HG02973 (cell line): ENCODE results near the gene NBPF26.
"Not testable (repeated sequence)": the region's sequence is repeated elsewhere in the genome, so short reads cannot be mapped to it uniquely, and the experiment has no call there.

Source experiments
- ATAC-seq: cut with Tn5 transposase; IDR thresholded peaks from one replicate; pipeline ENCODE4 v1.9.1; 2021; ENCODE audit warnings: moderate library complexity; ENCODE audit not compliant: unreplicated experiment

Gene NBPF26

GRCh38 chr1:120723715-120724402 lies at the start of gene NBPF26:
NBPF26 (plus strand) TSS chr1:120723945.
- ATAC-seq = not testable (repeated sequence)

DNA sequence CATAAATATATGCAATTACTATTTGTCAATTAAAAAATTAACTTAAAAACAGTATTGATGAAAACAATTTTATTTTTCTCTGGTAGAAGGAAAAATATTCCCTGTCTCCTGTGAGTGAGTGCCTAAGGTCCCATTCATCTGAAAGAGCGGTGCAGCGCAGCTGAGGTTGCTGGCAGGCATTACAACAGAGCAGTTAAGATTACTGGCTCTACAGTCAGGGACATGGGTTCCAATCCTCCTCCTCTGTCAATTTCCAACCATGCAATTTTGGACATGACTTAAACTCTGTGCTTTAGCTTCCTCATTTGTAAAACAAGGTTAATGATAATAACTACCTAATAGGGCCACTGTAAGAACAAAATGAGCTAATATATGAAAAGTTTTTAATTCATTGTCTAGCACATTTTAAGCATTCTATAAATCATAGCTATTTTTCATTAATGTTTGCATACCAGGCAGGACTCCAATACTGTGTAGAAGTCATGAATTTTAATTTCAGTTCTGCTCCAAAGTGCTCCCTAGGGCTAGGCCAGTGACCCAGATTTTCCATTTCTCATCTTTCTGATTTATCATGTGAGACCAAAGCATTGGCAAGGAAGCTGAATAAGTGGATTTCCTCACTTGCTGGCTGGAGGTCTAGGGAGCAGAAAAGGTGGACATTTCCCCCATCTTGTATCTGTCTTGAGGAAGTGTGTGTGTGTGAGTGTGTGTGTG lies 43.5 kb upstream of the NBPF26 start:
- not testable (repeated sequence) for ATAC-seq

DNA sequence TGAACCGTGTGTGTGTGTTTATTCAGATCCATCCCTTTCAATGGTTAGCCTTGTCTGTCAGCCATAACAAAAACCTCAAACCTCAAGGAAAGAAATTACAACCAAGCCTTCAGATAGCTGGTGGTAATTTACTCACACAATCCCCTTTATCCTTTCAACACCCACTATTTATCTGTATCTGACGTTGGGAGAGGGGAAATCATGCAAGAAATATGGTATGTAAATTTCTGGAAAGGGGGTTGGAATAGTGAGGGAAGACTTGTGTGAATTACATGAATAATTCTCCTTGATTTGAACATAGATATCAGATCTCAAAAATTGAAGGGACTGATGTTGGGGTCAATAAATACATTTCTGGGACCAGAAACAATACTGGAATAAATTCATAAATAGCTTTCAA lies 42.8 kb upstream of the NBPF26 start:
- ATAC-seq = not testable (repeated sequence)

DNA sequence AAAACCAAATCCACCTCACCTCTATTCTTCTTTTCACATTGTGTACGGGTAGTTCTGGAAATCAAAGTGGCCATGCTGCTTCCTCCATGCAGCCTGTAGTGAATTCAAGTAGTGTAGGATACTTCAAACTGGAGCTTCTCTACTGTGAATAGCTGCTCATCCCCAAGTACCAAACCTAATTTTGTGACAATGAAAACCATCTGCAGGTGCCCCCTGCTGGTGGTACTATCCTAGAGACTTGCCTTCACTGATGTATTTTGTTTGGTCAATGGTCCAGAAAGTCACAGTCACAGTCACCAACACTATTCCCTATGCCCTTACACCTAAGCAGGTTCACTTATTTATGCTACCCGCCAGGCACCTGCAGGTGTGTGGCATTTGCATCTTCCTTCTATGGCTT lies 39.3 kb upstream of the NBPF26 start:
- ATAC-seq = not testable (repeated sequence)

DNA sequence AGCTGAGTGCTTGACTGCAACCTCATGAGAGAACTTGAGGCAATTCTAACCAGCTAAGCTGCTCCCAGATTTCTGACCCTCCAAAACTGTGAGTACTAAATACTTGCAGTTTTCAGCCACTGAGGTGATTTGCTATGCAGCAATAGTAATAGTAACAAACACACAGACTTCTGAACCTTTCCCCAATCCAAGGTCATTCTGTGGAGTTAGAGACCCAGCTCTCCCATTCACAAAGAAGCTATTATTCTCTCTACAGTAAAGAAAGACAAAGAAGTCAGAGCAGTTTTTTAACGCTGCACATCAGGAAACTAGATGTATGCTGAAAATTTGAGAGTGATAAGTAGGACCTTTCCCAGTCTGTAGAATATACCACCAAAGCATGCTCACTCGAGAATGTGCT lies 38.1 kb upstream of the NBPF26 start:
- not testable (repeated sequence) for ATAC-seq

DNA sequence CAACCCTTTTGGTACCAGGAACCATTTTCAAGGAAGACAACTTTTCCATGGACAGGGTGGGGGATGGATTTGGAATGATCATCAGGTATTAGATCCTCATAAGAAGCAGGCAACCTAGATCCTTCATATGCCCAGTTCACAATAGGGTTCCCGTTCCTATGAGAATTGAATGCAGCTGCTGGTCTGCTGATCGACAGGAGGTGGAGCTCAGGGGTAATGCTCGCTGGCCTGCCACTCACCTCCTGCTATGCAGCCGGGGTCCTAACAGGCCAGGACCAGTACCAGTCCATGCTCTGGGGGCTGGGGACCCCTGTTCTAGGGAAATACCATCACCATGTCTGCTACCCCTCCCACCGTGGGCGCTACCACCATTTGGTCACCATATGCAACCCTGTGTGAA lies 36.5 kb upstream of the NBPF26 start:
- not testable (repeated sequence) for ATAC-seq

GRCh38 chr1:120700807-120701562 lies 22.8 kb upstream of the NBPF26 start:
- not testable (repeated sequence) for ATAC-seq

GRCh38 chr1:120723358-120723714 lies 409 bp upstream of the NBPF26 start:
- ATAC-seq = not testable (repeated sequence)

DNA sequence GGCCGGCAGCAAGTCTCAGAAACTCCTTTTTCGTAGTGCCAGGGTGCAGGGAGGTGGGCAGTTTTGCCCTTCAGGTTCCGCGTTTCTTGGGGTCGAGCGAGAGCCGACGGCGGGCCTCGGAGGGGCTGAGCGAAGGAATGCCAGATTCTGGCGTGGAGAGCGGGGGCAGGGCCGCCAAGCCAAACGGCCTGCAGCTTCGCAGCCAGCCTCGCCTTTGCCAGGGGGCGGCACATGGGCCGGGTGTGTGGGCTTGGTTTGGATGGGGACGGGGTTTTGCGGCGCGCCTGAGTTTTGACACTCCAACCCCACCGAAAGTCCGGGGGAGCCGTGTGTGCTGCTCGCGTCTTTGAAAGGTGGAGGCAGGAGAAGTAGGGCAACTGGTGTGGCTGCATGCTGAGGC lies 762 bp downstream of the NBPF26 start:
- not testable (repeated sequence) for ATAC-seq

DNA sequence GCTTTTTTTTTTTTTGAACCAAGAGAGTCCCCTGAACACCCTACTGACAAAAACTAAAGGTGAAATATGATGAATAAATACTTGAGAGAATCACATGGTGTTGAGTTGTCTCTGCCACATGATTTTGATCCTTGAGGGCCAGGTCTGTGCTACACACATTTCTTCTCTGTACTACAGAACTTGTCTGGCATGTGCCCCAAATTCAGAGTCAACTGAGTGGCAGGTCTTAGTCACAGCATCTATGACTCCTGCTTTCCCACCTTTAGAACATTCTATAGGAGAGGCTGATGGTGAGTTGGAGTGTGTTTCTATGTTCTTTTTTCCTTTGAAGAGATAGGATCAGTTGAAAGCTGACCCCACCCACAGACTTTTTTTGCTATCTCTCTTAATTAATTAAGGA lies 5.1 kb downstream of the NBPF26 start:
- not testable (repeated sequence) for ATAC-seq

- not testable (repeated sequence) for ATAC-seq
Measured at GRCh38 chr1:120769090-120769489, 45.3 kb downstream of the NBPF26 start.

DNA sequence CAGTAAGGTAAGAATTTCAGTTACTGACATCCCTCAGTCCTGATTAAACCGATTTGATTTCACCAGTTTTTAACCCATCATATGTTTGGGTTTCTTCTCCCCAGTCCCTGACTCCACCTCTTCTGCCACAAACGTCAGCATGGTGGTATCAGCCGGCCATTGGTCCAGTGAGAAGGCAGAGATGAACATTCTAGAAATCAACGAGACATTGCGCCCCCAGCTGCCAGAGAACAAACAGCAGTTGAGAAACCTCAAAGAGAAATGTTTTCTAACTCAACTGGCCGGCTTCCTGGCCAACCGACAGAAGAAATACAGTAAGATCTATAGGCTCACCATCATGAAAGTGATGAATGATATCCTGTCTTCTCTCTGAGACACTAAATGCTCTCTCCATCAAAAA lies 81.7 kb downstream of the NBPF26 start:
- not testable (repeated sequence) for ATAC-seq

DNA sequence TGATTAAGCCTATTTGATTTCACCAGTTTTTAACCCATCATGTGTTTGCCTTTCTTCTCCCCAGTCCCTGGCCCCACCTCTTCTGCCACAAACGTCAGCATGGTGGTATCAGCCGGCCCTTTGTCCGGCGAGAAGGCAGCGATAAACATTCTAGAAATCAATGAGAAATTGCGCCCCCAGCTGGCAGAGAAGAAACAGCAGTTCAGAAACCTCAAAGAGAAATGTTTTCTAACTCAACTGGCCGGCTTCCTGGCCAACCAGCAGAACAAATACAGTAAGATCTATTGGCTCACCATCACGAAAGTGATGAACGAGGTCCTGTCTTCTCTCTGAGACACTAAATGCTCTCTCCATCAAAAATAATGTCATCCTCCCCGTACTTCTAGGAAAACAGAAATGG lies 88.1 kb downstream of the NBPF26 start:
- ATAC-seq = not testable (repeated sequence)

GRCh38 chr1:120825051-120825450 lies 101.3 kb downstream of the NBPF26 start:
- not testable (repeated sequence) for ATAC-seq

DNA sequence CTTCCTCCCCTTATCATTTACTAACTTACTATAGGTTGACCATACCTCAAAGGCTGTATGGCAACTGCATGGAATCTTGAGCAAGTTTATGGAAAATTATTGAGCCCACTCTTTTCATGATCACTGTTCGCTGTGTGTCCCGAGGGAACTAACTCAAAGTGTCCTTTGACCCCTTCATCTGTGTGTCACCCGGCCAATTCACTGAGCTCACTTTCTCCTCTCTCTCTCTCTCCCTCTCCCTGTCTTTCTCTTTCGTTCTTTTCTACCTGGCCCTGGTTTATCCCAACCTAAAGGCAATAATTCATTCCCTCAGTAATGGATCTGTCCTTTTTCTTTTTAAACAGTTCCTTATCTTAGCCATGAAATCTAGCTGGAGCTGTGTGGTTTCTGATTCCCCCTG lies 102.9 kb downstream of the NBPF26 start:
- not testable (repeated sequence) for ATAC-seq

- ATAC-seq = not testable (repeated sequence)
Measured at GRCh38 chr1:120844186-120844944, 120.6 kb downstream of the NBPF26 start.

- not testable (repeated sequence) for ATAC-seq
Measured at GRCh38 chr1:120844945-120845330, 121.2 kb downstream of the NBPF26 start.

- peak; percentile 3 for ATAC-seq
Measured at GRCh38 chr1:120849400-120850286, 125.9 kb downstream of the NBPF26 start.

- ATAC-seq = not testable (repeated sequence)
Measured at GRCh38 chr1:120850287-120850536, 126.5 kb downstream of the NBPF26 start.
